CD8-positive, alpha-beta memory T cell (primary cell): ENCODE measurements around the gene TTLL10. TPM values are rescaled to one million over a fixed set of nuclear protein-coding genes. Genes with fewer than 3 reads are reported as not detected.
"Not testable (repeated sequence)": the region's sequence is repeated elsewhere in the genome, so short reads cannot be mapped to it uniquely, and the experiment has no call there.

Experiments
- CTCF ChIA-PET: fragments of 350-600 bp; sonication (Branson Sonifier 250); formaldehyde crosslinking; loops from one replicate; lab custom pipeline; 2021; ENCODE audit warnings: antibody characterized with exemption; lab: Charles Lee
- POLR2A ChIA-PET: fragments of 350-600 bp; sonication (Branson Sonifier 250); formaldehyde crosslinking; loops from one replicate; lab custom pipeline; 2021; ENCODE audit warnings: antibody characterized with exemption; lab: Charles Lee
- DNase-seq, 5 donors: peaks; one replicate each; pipeline versions ENCODE4 v3.0.0 to v3.0.0-alpha.2; 2020 to 2022; ENCODE audit warnings: mixed read lengths in 1 of 5
- H3K27ac ChIP-seq: one replicate; pipeline ENCODE4 v1.7.0; 2013; ENCODE audit warnings: low read depth, mild to moderate bottlenecking, low read length, moderate library complexity
- H3K27me3 ChIP-seq: 2 replicates; pipeline ENCODE4 v1.7.0; 2013; ENCODE audit warnings: low read length, mild to moderate bottlenecking; ENCODE audit not compliant: insufficient read depth, poor library complexity, severe bottlenecking
- H3K36me3 ChIP-seq: 2 replicates; pipeline ENCODE4 v1.7.0; 2013; ENCODE audit warnings: mild to moderate bottlenecking, low read length, moderate library complexity; ENCODE audit not compliant: insufficient read depth
- H3K4me1 ChIP-seq: 2 replicates; pipeline ENCODE4 v1.7.0; 2013; ENCODE audit warnings: mild to moderate bottlenecking, low read length, moderate library complexity; ENCODE audit not compliant: insufficient read depth
- H3K4me3 ChIP-seq: 2 replicates; pipeline ENCODE4 v1.7.0; 2013; ENCODE audit warnings: mild to moderate bottlenecking, low read length
- H3K9me3 ChIP-seq: 2 replicates; pipeline ENCODE4 v1.7.0; 2013; ENCODE audit warnings: mild to moderate bottlenecking, low read length
- H3K27ac Mint-ChIP-seq, 8 donors: one replicate each; pipeline ENCODE4 v1.8.0; 2020 to 2021; ENCODE audit warnings: mixed read lengths in 8 of 8, mild to moderate bottlenecking in 6 of 8, inconsistent platforms in 3 of 8, moderate library complexity in 3 of 8
- H3K27me3 Mint-ChIP-seq, 2 donors: one replicate each; pipeline ENCODE4 v1.8.0; 2020 to 2021; ENCODE audit warnings: mixed read lengths in 2 of 2, mild to moderate bottlenecking in 1 of 2, moderate library complexity in 1 of 2
- H3K36me3 Mint-ChIP-seq, 3 donors: one replicate each; pipeline ENCODE4 v1.8.0; 2020 to 2021; ENCODE audit warnings: mixed read lengths in 3 of 3, inconsistent platforms in 1 of 3, mild to moderate bottlenecking in 1 of 3
- H3K4me1 Mint-ChIP-seq, 3 donors: one replicate each; pipeline ENCODE4 v1.8.0; 2020 to 2021; ENCODE audit warnings: mixed read lengths in 3 of 3, inconsistent platforms in 1 of 3, mild to moderate bottlenecking in 1 of 3
- H3K4me3 Mint-ChIP-seq, 7 donors: one replicate each; pipeline ENCODE4 v1.8.0; 2020 to 2021; ENCODE audit warnings: mixed read lengths in 7 of 7, mild to moderate bottlenecking in 6 of 7, moderate library complexity in 4 of 7, inconsistent platforms in 2 of 7
- H3K9me3 Mint-ChIP-seq, 5 donors: one replicate each; pipeline ENCODE4 v1.8.0; 2020 to 2022; ENCODE audit warnings: mixed read lengths in 5 of 5, mild to moderate bottlenecking in 3 of 5, moderate library complexity in 2 of 5, inconsistent platforms in 1 of 5
- polyA plus RNA-seq: library from polyadenylated mRNA; unstranded; fragments of 300-500 nt; fragmentation: Illumina TruSeq; gene quantifications from one replicate; pipeline ENCODE4 v1.2.3, GENCODE V29; 2021
- total RNA-seq, 2 experiments: library from RNA; stranded (reverse); gene quantifications; one replicate each; pipeline ENCODE4 v1.2.3, GENCODE V29; 2021

Gene TTLL10
- total and polyA plus RNA-seq, 3 experiments from 2014 or later, result not detected

DNA sequence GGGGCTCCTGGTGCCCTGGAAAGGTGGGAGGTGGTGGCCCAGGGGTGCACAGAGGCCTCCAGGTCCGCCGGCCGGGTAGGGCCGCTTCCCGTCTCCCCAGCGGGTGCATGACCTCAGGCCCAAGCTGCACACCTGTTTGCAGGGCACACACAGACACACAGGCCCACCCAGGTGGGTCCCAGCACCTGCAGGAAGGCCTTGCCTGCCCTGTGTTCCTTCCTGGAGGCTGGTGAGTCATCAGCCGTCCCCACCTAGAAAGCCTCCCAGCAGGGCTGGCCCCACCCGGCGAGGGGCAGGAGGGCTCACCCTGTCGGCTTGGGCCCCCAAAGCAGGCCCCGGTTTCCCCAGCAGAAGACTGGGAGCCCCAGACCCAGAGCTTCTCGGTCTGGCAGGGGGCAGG lies 23.6 kb upstream of the TTLL10 start:
- Mint-ChIP-seq H3K27ac (no peak overlapping the region), H3K4me1 (peaks cover 0 to 7% (median 2%) of the 10 kb centered on the region in 3 donors), H3K27me3 (peaks cover 0 to 2% of the 10 kb centered on the region in 2 donors), H3K4me3 (no peak overlapping the region), H3K36me3 (no peaks in the 10 kb centered on the region), H3K9me3 (peaks cover 5 to 15% (median 13%) of the 10 kb centered on the region in 5 donors)
- no peaks in the 10 kb centered on the region for H3K36me3 ChIP-seq
- no peaks in the 10 kb centered on the region for H3K4me1 ChIP-seq
- no peaks in the 10 kb centered on the region for H3K27me3 ChIP-seq
- no peak overlapping the region for H3K27ac ChIP-seq
- CTCF ChIA-PET, result no interaction called here
- H3K9me3 ChIP-seq, result peaks cover 7% of the 10 kb centered on the region
- no peak overlapping the region for H3K4me3 ChIP-seq
- POLR2A ChIA-PET, result no interaction called here
- no peak for DNase-seq

DNA sequence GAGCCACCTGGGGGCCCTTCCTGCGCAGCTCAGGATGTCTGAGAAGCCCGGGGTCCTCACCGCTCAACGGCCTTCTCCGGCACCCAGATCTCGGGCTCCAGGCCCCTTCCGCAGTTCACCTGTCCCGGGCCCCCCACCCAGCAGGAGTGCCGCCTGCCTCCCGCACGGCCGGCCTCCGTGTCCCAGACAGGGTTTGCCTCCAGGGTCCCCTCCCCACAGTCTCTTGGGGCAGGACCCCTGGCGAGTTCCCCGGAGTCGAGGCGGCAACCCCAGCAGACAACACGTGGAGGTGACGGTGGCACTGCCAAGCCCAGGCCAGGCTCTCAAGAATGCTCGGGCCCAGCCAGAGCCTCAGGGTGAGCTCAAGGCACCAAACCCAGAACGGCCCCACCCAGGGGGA lies 22.4 kb upstream of the TTLL10 start:
- Histone ChIP-seq H3K4me3 (no peak overlapping the region), H3K36me3 (no peaks in the 10 kb centered on the region), H3K4me1 (no peaks in the 10 kb centered on the region), H3K9me3 (peaks cover 7% of the 10 kb centered on the region), H3K27me3 (no peaks in the 10 kb centered on the region), H3K27ac (no peak overlapping the region)
- ChIA-PET POLR2A (no interaction called here), CTCF (no interaction called here)
- Mint-ChIP-seq H3K36me3 (no peaks in the 10 kb centered on the region), H3K9me3 (peaks cover 5 to 15% (median 13%) of the 10 kb centered on the region in 5 donors), H3K4me3 (no peak overlapping the region), H3K4me1 (peaks cover 0 to 7% (median 2%) of the 10 kb centered on the region in 3 donors), H3K27me3 (peaks cover 0 to 2% of the 10 kb centered on the region in 2 donors), H3K27ac (no peak overlapping the region)
- no peak for DNase-seq

GRCh38 chr1:1152431-1152830 lies 21.2 kb upstream of the TTLL10 start:
- CTCF ChIA-PET, result interaction anchor here (0.6 kb wide), 1 partner anchor 13 kb away, joined by 3 read pairs; no protein-coding TSS in a partner anchor
- H3K27me3 ChIP-seq, H3K9me3 ChIP-seq, H3K4me1 Mint-ChIP-seq, H3K27ac ChIP-seq, H3K4me3 Mint-ChIP-seq, H3K4me1 ChIP-seq, H3K4me3 ChIP-seq, POLR2A ChIA-PET, H3K36me3 ChIP-seq, H3K27me3 Mint-ChIP-seq, DNase-seq, H3K36me3 Mint-ChIP-seq: not testable (repeated sequence)
- peaks cover 5 to 15% (median 13%) of the 10 kb centered on the region in 5 donors for H3K9me3 Mint-ChIP-seq
- H3K27ac Mint-ChIP-seq, result peak overlapping the region in 6 of 8 donors; percentile 58 to 86 (median 74)

GRCh38 chr1:1153215-1153614 lies 20.5 kb upstream of the TTLL10 start:
- H3K27me3 ChIP-seq, POLR2A ChIA-PET, H3K27me3 Mint-ChIP-seq, H3K9me3 ChIP-seq, H3K4me1 ChIP-seq, H3K27ac ChIP-seq, CTCF ChIA-PET, H3K36me3 Mint-ChIP-seq, H3K4me3 ChIP-seq, H3K36me3 ChIP-seq, H3K4me3 Mint-ChIP-seq, DNase-seq, H3K4me1 Mint-ChIP-seq: not testable (repeated sequence)
- peak overlapping the region in 6 of 8 donors; percentile 51 to 89 (median 85) for H3K27ac Mint-ChIP-seq
- peaks cover 5 to 15% (median 13%) of the 10 kb centered on the region in 5 donors for H3K9me3 Mint-ChIP-seq

- CTCF ChIA-PET, result no interaction called here
- H3K9me3 ChIP-seq, result peaks cover 7% of the 10 kb centered on the region
Observed at GRCh38 chr1:1153874-1154273, 19.8 kb upstream of the TTLL10 start.

GRCh38 chr1:1155258-1155657 lies 18.4 kb upstream of the TTLL10 start:
- Mint-ChIP-seq H3K27ac (peak overlapping the region in 5 of 8 donors; percentile 30 to 83 (median 36)), H3K4me1 (peaks cover 0 to 7% (median 2%) of the 10 kb centered on the region in 3 donors), H3K4me3 (peak overlapping the region in 2 of 7 donors; percentile 28 to 43), H3K9me3 (peaks cover 5 to 15% (median 13%) of the 10 kb centered on the region in 5 donors), H3K27me3 (peaks cover 0 to 2% of the 10 kb centered on the region in 2 donors), H3K36me3 (no peaks in the 10 kb centered on the region)
- H3K27me3 ChIP-seq, result no peaks in the 10 kb centered on the region
- H3K9me3 ChIP-seq, result peaks cover 7% of the 10 kb centered on the region
- CTCF ChIA-PET, result no interaction called here
- H3K27ac ChIP-seq, result no peak overlapping the region
- DNase-seq, result no peak
- POLR2A ChIA-PET, result no interaction called here
- no peaks in the 10 kb centered on the region for H3K36me3 ChIP-seq
- peaks cover 5% of the 10 kb centered on the region for H3K4me1 ChIP-seq
- no peak overlapping the region for H3K4me3 ChIP-seq

More at GRCh38 chr1:1153874-1154273, 19.8 kb upstream of the TTLL10 start:
- Mint-ChIP-seq H3K36me3 (no peaks in the 10 kb centered on the region), H3K4me3 (no peak overlapping the region), H3K4me1 (peaks cover 0 to 7% (median 2%) of the 10 kb centered on the region in 3 donors), H3K27ac (peak overlapping the region in 4 of 8 donors; percentile 62 to 93 (median 76)), H3K27me3 (peaks cover 0 to 2% of the 10 kb centered on the region in 2 donors), H3K9me3 (peaks cover 5 to 15% (median 13%) of the 10 kb centered on the region in 5 donors)
- Histone ChIP-seq H3K4me1 (peaks cover 5% of the 10 kb centered on the region), H3K27me3 (no peaks in the 10 kb centered on the region), H3K36me3 (no peaks in the 10 kb centered on the region), H3K4me3 (no peak overlapping the region), H3K27ac (no peak overlapping the region)
- POLR2A ChIA-PET, result no interaction called here
- no peak for DNase-seq

- H3K36me3 Mint-ChIP-seq, result no peaks in the 10 kb centered on the region
- no peak overlapping the region for H3K27ac ChIP-seq
- H3K36me3 ChIP-seq, result no peaks in the 10 kb centered on the region
- no peak overlapping the region for H3K4me3 ChIP-seq
- peaks cover 7% of the 10 kb centered on the region for H3K9me3 ChIP-seq
- H3K27ac Mint-ChIP-seq, result peak overlapping the region in 6 of 8 donors; percentile 23 to 85 (median 58)
- H3K4me3 Mint-ChIP-seq, result peak overlapping the region; percentile 34 to 83 (median 70)
- CTCF ChIA-PET, result interaction anchor here (1.4 kb wide), 1 partner anchor 216 kb away, joined by 3 read pairs; no protein-coding TSS in a partner anchor
- POLR2A ChIA-PET, result no interaction called here
- H3K4me1 Mint-ChIP-seq, result peaks cover 0 to 7% (median 2%) of the 10 kb centered on the region in 3 donors
- peaks cover 0 to 2% of the 10 kb centered on the region in 2 donors for H3K27me3 Mint-ChIP-seq
- peaks cover 5% of the 10 kb centered on the region for H3K4me1 ChIP-seq
- H3K27me3 ChIP-seq, result no peaks in the 10 kb centered on the region
- H3K9me3 Mint-ChIP-seq, result peaks cover 5 to 15% (median 13%) of the 10 kb centered on the region in 5 donors
- no peak for DNase-seq
Observed at GRCh38 chr1:1156140-1157032, 17.3 kb upstream of the TTLL10 start.

DNA sequence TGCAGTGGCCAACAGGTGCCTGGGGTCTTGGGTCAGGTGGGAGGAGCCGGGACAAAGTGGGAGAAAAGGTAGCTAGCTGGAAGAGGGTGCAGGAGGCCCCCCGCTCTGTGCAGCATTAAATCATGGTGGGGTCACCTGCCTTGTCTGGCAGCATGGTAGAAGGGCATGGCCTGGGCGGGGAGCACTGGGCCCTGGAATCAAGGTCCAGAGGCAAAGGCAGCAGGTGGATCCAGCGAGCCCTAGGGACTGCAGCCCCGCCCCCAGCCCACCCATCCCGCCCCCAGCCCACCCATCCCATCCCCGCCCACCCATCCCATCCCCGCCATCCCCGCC lies 16.7 kb upstream of the TTLL10 start:
- H3K27me3 Mint-ChIP-seq, result peaks cover 0 to 2% of the 10 kb centered on the region in 2 donors
- DNase-seq, result no peak
- H3K27ac Mint-ChIP-seq, result peak overlapping the region in 2 of 8 donors; percentile 63 to 85
- H3K4me1 ChIP-seq, result peaks cover 5% of the 10 kb centered on the region
- peaks cover 5 to 15% (median 13%) of the 10 kb centered on the region in 5 donors for H3K9me3 Mint-ChIP-seq
- no peaks in the 10 kb centered on the region for H3K36me3 Mint-ChIP-seq
- peaks cover 0 to 7% (median 2%) of the 10 kb centered on the region in 3 donors for H3K4me1 Mint-ChIP-seq
- H3K4me3 Mint-ChIP-seq, result peak overlapping the region in 6 of 7 donors; percentile 34 to 83 (median 68)
- ChIA-PET CTCF (interaction anchor here (1.4 kb wide), 1 partner anchor 215 kb away, joined by 3 read pairs; no protein-coding TSS in a partner anchor), POLR2A (interaction anchor here (1.5 kb wide), 1 partner anchor 17 kb away, joined by 4 read pairs; the partner anchor contains the start of gene TTLL10)
- H3K9me3 ChIP-seq, result peaks cover 7% of the 10 kb centered on the region
- no peak overlapping the region for H3K4me3 ChIP-seq
- H3K36me3 ChIP-seq, result no peaks in the 10 kb centered on the region
- H3K27ac ChIP-seq, result no peak overlapping the region
- H3K27me3 ChIP-seq, result no peaks in the 10 kb centered on the region
